Nucleus accumbens (tissue), 56 donors: ENCODE measurements around the gene PRSS8.
A peak's percentile ranks its signal among the peaks of the same experiment; 100 is the strongest.

Experiments used
- DNase-seq, 56 donors: peaks; one replicate each; lab custom pipeline; 2025; lab: John Stamatoyannopoulos, UW

PRSS8 gene

DNA sequence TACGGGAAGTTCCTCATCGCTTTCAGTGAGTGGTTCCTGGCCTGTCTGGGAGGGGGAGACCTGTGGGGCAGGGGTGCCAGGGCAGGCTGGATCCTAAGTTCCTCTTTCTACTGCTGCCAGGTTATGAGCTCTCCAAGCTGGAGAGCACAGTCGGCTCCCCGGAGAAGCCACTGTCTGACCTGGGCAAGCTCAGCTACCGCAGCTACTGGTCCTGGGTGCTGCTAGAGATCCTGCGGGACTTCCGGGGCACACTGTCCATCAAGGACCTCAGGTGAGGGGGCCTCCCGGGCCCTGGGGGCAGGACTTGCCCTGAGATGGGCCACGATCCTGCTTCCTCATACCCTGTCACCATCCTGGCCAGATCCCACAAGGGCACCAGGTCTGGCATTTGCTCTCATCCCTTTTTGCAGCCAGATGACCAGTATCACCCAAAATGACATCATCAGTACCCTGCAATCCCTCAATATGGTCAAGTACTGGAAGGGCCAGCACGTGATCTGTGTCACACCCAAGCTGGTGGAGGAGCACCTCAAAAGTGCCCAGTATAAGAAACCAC, 5.1 kb downstream of the PRSS8 start:
- DNase-seq = no peak

DNA sequence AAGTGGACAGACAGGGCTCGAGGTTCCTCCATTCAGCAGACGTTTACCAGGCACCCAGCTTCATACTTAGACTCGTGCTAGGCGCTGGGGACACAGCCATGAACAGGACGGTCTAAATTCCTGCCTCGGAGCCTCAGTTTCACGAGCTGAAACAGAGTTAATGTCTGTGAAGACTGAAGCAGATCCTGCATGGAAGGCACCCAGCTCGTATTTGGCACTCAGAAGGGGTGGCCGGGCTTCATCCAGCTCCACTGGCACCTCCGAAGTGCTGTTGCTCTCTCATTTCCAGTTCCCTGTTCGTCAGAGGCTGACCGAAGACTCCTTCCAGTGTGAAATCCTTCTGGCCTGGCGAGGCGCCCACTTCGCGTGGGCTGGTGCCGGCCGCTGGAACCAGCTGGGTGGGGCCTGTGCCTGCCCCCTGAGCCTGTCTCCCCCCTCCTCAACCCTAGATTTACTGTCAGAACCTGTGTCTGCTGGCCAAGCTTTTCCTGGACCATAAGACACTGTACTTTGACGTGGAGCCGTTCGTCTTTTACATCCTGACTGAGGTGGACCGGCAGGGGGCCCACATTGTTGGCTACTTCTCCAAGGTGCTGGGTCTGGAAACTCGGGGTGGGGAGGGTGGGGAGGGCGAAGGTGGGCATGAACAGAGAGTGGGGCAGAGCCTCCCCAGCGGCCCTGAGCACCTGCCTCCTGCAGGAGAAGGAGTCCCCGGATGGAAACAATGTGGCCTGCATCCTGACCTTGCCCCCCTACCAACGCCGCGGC, 5.8 kb downstream of the PRSS8 start:
- DNase-seq = peak in 12 of 56 donors; percentile 13 to 48 (median 35)

DNA sequence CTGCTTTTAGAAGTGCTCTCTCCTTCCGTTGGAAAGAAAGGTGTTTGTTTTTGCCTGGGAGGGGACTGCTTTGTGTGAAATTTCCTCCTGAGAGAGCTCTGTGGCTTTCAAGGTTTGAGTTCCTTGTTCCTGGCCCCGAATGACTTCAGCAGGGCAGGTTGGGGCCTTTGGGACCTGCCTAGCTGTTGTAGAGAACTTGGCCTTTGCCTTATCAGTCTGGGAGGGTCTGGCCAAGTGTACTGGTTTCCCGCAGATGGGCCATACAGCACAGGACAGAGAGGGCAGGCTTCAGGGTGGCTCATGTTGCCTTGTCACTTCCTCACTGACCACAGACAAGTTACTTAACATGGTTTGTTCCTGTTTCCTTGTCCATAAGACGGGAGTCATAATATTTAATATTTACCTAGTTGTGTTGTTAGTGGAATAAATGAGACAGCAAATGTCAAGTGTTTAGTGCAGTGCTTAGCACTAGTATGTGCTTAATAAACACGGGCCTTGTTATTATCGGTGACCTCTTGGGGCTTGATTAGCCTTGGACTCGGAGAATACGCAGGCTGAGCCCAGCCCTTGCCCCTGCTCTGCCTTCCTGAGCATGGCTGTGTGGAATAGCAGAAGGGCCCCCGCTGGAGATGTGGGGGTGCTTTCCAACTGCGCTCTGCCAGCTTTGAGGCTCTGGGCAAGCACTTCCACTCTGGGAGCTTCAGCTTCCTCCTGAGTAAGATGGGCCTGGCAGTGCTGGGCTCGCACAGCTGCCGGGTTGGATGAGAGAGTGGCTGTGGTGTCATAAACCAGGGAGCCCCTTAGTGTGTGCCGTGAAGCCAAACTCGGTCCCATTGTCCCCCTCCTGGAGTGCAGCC, 6.6 kb downstream of the PRSS8 start:
- DNase-seq = peak in 23 of 56 donors; percentile 10 to 50 (median 32)

DNA sequence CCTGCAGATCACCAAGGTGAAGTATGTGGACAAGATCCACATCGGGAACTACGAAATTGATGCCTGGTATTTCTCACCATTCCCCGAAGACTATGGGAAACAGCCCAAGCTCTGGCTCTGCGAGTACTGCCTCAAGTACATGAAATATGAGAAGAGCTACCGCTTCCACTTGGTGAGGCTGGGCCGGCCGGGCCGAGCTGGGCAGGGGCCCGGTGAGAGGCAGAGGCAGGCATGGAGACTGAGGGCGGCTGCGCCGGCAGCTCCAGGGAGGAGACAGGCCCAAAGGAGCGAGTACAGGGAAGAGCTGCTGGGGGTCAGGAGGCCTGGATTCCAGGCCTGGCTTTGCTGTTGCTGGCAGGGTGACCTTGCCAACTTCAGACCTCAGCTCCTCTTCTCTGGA, 8.3 kb downstream of the PRSS8 start:
- DNase-seq = no peak

DNA sequence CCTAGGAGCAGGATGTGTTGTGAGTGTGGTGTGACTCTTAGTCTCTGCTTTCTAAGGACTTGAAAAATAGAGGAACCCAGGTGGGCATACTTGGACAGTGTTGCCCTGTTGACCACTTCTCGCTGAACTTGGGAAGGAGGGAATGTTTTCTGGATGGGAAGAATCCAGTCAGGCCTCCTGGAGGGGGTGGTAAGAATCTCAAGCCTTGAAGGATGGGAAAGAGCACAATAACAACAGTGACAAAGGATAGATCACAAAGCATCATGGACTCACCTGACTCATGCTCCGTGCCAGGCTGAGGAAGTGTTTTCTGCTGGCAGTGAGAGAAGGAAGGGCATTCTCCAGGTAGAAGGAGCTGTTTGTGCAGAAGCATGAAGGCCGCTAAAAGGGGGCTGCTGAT, 9.7 kb downstream of the PRSS8 start:
- DNase-seq = no peak

DNA sequence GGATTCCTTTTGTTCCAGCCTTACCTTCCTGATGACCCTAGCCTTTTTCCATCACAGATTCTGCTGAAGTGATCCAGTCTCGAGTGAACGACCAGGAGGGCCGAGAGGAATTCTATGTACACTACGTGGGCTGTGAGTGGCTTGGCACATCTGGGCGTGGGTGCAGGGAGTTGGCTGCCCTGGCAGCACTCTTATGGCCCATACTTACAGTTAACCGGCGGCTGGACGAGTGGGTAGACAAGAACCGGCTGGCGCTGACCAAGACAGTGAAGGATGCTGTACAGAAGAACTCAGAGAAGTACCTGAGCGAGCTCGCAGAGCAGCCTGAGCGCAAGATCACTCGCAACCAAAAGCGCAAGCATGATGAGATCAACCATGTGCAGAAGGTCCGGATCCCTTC, 15.4 kb downstream of the PRSS8 start:
- DNase-seq = no peak

DNA sequence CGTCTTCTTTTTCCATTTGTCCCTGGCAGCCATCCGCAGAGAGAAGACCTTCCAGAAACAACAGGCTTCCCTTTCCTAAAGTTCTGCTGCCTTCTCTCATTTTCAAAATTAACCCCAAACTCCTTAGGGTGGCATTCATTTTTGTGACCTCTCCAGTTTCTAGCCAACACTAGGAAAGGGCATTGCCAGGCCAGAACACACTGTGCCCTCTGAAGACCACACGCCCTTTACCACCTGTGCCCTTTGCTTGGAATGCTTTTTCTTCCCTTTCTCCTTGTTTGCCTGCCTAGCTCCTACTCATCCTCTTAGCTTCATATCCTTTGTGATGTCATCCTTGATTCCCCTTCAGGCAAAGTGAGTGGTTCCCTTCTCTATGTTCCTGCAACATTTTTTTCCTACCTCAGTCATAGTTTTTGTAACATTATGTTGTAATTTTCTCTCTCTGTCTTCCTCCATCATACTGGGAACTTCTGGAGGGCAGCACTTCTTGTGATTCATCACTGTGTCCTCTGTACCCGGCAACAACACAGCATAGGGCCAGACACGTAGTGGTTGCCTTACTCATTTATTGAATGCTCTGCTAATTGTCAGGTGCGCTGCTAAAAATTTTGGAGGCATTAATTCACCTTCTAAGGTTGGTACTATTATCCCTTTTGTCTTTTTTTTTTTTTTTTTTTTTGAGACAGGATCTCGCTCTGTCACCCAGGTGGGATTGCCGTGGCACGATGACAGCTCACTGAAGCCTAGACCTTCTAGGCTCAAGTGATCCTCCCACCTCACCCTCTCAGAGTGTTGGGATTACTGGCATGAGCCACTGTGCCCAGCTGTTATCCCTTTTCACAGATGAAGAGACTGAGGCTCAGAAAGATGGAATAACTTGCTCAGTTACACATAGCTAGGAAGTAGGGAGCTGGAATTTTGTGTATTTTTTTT, 17.0 kb downstream of the PRSS8 start:
- DNase-seq = no peak

DNA sequence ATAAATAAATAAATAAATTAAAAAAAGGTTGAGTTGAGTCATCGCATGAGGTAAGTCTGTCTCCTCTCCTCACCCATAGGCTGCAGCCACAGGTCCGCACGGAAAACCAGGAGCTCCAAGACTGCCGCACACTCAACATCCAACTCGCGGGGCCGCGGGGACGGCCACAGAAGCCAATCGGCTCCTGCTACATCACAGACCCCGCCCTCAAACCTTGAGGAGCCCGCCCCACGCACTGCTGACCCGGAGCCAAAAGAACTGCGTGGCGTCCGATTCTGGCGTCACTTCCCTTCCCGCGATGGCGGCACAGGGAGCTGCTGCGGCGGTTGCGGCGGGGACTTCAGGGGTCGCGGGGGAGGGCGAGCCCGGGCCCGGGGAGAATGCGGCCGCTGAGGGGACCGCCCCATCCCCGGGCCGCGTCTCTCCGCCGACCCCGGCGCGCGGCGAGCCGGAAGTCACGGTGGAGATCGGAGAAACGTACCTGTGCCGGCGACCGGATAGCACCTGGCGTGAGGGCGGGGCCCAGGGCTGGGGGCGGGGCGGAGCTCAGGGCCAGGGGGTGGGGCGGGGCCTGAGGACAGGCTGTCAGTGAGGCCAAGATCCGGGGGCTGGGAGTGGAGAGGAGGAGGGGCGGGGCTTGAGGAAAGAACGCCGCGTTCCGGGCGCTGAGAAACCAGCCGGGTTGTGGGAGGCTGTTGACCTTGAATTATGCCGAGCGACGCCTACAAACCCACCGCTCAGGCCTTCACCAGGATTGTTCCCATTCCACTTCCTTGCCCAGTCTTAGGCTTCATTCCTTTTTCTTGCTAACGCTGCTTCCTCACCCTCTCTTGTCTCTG, 17.9 kb downstream of the PRSS8 start, which contains the start of gene KAT8:
Gene KAT8 (plus strand): TSS at position 281 of the 839 bp plus-strand sequence. CDS start 18 bp downstream, at position 299.
- peak; percentile 73 to 99 (median 96) for DNase-seq

DNA sequence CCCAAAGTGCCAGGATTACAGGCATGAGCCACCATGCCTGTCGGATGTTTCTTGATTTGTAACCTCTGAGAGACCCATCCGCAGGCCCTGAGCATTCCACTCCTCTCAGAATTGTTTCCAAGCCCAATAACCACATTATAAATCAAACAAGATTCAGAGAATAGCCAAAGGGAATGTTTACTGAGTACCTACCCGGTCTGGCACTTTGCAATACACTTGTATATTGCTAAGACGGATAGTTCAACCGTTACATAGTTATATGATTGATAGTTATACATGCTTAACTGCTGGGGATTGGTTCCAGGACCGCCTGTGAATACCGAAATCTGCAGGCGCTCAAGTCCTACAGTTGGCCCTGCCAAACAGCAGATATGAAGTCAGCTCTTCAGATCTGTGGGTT, 21.1 kb downstream of the PRSS8 start:
- DNase-seq = no peak

DNA sequence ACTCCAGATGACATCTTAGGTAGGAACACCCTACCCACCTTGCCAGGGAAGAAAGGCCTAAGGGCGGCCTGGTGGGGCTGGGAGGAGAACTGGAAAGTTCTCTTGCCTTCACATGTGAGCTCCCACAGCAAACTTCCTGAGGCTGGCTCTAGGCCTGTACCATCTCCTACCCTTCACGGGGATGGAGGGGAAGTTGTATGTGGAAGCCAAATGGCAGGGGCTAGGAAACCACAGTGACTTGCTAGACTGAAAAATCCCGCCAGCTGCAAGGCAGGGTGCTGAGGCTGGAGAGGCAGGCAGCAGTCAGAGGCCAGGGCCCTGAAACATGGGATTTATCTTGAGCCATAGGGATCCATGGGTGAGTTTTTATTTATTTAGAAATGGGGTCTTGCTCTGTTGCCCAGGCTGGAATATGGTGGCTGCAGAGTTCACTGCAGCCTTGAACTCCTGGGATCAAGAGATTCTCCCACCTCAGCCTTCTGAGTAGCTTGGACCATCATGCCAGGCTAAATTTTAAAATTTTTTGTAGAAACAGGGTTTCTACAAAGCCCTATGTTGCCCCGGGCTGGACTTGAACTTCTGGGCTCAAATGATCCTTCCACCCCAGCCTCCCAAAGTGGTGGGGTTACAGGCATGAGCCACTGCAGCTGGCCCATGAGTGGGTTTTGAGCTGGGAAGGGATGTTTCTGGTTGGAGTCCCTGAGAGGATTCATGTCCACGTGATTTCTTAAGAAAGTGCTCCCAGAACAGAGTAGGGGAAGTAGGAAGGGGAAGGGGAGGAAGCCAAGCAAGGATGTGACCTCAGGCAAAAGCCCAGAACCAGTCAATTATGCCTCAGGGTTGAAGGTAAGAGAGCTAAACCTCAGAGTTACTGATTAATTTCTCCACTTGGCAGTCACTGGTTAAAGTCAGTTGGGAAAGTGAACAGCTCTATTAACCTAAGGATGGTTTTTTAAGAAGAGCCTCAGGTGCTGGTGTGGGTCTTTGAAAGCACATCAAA, 22.1 kb downstream of the PRSS8 start:
- no peak for DNase-seq

DNA sequence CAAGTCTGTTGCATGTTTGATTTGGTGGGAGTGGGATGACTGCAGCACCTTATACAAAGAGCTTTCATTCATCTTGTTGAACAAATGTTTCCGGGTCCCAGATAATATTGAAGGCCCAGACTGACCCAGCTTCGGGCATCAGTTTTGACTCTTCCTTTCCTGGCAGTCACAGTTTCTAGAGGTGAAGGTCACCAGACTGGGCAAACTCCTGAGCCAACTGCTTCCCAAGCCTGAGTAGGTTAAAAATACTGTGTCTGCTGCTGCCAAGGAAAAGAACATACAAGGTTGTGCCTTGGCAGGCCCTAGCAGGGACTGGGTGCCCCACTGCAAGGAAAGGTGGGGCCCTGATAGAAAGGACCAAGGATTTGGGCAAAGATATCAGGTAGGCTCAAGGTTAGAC, 22.8 kb downstream of the PRSS8 start:
- no peak for DNase-seq

DNA sequence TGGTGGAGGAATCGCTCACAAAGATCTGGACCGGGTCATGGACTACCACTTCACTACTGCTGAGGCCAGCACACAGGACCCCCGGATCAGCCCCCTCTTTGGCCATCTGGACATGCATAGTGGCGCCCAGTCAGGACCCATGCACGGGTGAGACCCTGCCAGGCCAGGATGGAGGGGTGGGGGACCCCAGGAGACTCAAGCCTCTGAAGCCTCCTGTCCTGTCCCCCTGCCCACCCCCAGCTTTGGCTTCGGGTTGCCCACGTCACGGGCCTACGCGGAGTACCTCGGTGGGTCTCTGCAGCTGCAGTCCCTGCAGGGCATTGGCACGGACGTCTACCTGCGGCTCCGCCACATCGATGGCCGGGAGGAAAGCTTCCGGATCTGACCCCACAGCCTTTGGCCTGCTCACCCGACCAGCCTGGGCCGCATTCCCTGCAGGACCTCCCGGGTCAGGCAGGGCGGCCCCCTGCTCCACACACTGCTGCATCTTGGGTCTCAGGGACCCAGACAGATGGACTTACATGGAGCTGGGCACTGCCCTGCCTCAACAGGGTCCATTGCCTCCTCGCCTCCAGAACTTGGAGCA, 23.6 kb downstream of the PRSS8 start:
- no peak for DNase-seq

DNA sequence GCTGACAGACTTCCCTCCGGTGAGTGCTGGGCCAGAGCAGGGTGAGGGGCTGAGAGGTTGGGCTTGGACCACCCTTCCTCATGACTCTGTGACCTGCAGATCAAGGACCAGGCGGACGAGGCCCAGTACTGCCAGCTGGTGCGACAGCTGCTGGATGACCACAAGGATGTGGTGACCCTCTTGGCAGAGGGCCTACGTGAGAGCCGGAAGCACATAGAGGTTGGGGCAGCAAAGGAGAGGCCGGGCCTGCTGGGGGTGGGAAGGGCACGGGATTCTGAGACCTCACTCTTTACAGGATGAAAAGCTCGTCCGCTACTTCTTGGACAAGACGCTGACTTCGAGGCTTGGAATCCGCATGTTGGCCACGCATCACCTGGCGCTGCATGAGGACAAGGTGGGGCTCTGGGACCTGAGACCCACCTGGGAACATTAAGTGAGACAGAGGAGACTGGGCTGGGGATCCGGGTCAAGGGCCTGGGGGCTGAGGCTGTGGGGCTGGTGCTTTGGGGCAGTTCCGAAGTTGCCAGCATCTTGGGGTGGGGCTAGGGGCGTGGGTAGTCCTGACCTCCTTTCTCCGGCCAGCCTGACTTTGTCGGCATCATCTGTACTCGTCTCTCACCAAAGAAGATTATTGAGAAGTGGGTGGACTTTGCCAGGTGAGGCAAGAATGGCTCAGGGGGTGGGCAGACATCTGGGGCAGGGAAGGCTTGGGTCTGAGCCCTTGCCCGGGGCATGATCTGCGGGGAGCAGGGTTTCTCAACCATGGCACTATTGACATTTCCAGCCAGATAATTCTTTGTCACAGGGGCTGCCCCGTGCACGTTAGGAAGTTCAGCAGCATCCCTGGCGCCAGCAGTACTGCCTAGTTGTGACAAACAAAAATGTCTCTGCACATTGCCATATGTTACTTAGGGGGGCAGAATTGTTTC, 25.2 kb downstream of the PRSS8 start:
- DNase-seq = no peak

DNA sequence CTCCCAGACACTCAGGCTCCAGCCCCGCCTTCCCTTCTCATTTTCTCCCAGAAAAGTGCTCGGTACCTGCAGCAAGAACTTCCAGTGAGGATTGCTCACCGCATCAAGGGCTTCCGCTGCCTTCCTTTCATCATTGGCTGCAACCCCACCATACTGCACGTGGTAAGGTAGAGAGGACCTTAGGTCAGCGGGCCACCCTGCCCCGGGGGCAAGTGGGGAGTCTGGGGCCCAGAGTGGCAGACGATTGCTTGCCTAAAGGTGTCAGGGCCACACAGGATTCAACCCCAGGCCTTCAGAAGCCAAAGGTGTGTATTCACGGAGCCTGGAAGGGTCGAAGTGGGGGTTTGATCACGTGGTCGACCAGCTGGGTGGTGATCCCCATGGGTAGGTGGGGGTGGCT, 25.9 kb downstream of the PRSS8 start:
- DNase-seq = no peak

DNA sequence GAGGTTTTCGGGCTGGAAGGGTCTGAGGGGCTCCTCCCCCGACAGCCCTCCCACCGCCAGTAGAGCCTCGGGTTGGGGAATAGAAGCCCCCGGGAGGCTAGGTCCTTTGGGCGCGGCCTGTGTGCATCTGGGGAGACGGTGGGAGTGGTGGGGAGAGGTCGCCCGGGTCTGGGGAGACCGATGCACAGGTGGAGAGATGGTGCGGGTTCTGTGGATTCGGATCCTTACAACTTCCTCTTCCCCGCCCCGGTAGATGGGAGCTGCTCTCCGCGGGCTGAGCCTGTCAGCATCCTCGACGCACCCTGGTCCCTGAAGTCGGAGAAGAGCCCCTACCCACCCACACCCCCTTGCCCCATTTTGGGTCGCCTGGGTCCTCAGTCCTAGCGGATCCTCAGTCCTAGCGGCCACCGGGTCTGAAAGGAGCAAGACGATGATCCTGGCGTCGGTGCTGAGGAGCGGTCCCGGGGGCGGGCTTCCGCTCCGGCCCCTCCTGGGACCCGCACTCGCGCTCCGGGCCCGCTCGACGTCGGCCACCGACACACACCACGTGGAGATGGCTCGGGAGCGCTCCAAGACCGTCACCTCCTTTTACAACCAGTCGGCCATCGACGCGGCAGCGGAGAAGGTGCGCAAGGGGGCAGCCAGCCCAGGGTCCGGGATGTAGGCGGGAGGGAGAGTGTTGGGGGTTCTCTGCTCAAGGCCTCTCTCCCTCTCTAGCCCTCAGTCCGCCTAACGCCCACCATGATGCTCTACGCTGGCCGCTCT, 26.6 kb downstream of the PRSS8 start:
- DNase-seq = peak in 1 of 56 donors; percentile 54
